Lung microvascular endothelial cell (primary cell): ENCODE data around the gene OSBPL9. TPM values are rescaled to one million over a fixed set of nuclear protein-coding genes. Genes with fewer than 3 reads are reported as not detected.
"Not testable (repeated sequence)": the region's sequence is repeated elsewhere in the genome, so short reads cannot be mapped to it uniquely, and the experiment has no call there.

Source experiments
- DNase-seq, 2 donors: peaks; one replicate each; pipeline versions ENCODE4 v3.0.0 to v3.0.0-alpha.2; 2010; ENCODE audit warnings: low read depth in 2 of 2
- total RNA-seq: library from RNA; depleted of rRNA; stranded (reverse); fragments of >200 nt; gene quantifications from 2 replicates; pipeline ENCODE4 v1.2.1, GENCODE V29; 2014

Gene OSBPL9
- total RNA-seq, 1 donor from 2014 or later = 79.0 TPM

GRCh38 chr1:51635615-51636014 is 18.7 kb downstream of the OSBPL9 start:
- no peak for DNase-seq

GRCh38 chr1:51636191-51636590 is 19.3 kb downstream of the OSBPL9 start:
- no peak for DNase-seq

DNA sequence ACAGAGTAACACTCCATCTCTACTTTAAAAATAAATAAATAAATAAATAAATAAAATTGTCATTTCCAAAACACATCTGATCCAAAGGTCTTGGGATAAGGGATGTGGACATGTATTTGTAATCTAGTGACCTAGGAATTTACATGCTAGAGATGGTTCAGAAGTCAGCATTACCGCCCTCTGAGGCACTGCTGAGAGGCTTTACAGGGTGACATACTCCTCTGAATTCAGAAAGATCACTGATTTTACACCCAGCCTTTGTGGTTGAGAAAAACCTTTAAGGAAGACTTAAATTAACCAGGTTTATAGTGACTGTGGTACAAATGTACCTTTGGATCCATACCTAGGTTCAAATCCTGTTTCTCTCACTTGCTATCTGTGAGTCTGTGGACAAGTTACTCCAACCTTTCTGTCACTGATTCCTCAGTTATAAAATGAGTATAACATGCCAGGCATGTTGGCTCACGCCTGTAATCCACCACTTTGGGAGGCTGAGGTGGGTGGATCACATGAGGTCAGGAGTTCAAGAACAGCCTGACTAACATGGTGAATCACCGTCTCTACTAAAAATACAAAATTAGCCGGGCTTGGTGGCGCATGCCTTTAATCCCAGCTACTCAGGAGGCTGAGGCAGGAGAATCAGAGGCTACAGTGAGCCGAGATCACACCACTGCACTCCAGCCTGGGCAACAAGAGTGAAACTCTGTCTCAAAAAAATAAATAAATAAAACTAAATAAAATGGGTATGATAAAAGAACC is 20.1 kb downstream of the OSBPL9 start:
- peak; percentile 20 to 83 for DNase-seq

- no peak for DNase-seq
Observed at GRCh38 chr1:51638350-51638749, 21.5 kb downstream of the OSBPL9 start.

DNA sequence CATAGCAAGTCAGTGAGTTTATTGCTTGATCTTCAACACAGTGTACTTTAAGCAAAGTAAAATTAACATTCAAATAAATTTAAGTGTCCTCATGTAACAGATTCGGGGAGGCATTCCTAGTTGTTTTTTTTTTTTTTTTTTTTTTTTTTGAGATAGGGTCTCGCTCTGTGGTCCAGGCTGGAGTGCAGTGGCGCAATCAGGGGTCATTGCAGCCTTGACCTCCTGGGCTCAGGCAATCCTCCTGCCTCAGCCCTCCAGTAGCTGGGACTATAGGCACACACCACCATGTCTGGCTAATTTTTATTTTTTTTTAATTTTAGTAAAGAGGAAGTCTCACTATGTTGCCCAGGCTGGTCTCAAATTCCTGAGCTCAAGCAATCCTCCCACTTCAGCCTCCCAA is 22.8 kb downstream of the OSBPL9 start:
- no peak for DNase-seq

DNA sequence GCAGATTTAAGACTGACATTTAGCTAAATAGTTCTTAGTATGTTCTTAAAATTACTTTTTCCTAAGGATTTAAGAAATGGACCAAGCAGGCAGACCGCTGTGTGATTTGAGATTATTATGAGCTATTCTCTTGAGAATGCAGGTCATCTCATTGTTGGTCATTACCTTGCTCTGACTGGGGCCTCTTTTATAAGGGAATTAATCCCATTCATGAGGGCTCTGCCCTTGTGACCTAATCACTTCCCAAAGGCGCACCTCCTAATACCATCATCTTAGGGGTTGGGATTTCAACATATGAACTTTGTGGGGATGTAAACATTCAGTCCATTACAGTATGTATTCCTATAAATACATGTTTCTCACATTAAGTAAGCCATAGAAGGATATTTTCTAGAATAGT is 24.2 kb downstream of the OSBPL9 start:
- DNase-seq = no peak

GRCh38 chr1:51642739-51643142 is 25.8 kb downstream of the OSBPL9 start:
- DNase-seq = peak in 1 of 2 donors; percentile 30

GRCh38 chr1:51643362-51643761 is 26.5 kb downstream of the OSBPL9 start:
- no peak for DNase-seq

GRCh38 chr1:51644020-51644419 is 27.1 kb downstream of the OSBPL9 start:
- DNase-seq = no peak

GRCh38 chr1:51644533-51645197 is 27.8 kb downstream of the OSBPL9 start:
- peak in 1 of 2 donors; percentile 68 for DNase-seq

DNA sequence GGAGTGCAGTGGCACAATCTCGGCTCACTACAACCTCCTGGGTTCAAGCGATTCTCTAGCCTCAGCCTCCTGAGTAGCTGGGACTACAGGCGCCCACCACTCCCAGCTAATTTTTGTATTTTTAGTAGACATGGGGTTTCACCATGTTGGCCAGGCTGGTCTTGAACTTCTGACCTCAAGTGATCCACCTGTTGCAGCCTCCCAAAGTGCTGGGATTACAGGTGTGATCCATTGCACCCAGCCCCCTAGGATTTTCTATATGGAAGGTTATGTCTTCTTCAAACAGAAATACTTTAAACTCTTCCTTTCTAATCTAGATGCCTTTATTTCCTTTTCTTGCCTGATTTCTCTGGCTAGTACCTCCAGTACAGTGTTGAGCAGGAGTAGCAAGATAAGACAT is 29.7 kb downstream of the OSBPL9 start:
- not testable (repeated sequence) for DNase-seq

GRCh38 chr1:51648180-51649109 is 31.6 kb downstream of the OSBPL9 start:
- no peak for DNase-seq

- DNase-seq = no peak
Observed at GRCh38 chr1:51649593-51650091, 32.8 kb downstream of the OSBPL9 start.

GRCh38 chr1:51650198-51650597 is 33.3 kb downstream of the OSBPL9 start:
- no peak for DNase-seq

DNA sequence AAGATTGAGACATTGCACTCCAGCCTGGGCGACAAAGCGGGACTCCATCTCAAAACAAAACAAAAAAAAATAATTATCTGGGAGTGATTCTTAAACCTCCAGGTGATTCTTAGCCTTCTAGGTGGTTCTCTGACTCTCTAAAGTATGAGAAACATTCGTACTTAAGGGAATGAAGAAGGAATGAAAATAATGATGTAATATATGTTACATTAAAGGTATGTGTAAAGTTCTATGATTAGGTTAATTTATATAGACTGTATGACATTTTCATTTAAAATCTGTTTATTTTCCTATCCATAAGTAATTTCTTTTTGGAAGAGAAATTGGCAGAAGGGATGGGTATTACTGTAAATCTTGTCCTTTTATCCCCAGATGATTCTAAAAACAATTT is 34.7 kb downstream of the OSBPL9 start:
- no peak for DNase-seq

- DNase-seq = no peak
Observed at GRCh38 chr1:51652599-51652998, 35.7 kb downstream of the OSBPL9 start.

DNA sequence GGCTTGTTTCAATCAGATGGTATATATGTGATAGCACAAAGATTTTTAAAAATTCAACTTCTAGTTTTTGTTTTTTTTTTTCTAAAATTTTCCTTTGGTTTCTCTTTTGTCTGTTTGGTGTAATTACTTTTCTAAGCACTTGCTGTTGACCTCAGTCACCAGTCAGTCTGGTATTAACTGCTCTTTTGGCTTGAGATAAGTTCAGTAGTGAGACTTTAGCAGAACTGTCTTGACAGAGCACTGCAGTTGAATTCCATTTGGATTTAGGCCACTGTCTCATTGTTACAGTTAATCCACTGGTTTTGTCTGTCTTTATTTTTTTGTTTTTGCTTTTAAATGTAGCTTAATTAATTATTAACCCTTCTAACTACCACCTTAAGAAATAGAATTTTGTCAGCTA is 36.2 kb downstream of the OSBPL9 start:
- no peak for DNase-seq

DNA sequence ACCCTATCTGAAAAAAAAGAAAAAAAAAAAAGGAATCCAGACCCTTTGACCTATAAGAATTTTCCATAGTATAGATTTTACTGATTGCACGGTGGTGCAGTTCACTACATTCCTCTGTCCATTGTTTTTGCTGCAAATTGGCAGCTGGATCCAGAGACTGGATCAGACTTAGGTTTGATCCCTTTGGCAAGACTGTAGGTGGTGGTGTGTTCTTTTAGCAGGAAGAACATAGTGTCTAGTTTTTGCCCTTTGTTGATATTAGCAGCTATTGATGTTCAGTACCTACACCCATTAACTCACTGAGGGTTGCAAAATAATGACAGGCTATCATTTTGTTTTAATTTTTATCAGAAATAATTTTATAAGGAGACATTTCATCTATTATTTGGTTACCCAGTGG is 37.1 kb downstream of the OSBPL9 start:
- peak in 1 of 2 donors; percentile 73 for DNase-seq

DNA sequence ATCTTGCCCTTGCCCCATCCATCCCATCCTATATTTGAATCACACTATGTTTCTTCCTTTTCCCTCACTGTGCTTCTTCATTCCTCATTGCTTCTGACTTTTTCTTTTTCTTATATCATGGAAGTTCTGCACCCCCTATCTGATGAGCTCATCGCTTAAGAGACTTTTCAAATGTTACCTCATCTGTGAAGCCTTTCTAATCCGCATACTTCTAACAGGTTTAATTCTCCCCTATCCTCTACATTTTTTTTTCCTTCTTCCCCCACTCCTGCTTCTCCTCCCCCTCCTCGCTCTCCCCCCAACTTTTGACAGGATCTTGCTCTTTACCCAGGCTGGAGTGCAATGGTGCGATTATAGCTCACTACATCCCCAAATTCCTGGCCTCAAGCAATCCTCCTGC is 39.5 kb downstream of the OSBPL9 start:
- DNase-seq = no peak

- DNase-seq = no peak
Observed at GRCh38 chr1:51660580-51660979, 43.7 kb downstream of the OSBPL9 start.

DNA sequence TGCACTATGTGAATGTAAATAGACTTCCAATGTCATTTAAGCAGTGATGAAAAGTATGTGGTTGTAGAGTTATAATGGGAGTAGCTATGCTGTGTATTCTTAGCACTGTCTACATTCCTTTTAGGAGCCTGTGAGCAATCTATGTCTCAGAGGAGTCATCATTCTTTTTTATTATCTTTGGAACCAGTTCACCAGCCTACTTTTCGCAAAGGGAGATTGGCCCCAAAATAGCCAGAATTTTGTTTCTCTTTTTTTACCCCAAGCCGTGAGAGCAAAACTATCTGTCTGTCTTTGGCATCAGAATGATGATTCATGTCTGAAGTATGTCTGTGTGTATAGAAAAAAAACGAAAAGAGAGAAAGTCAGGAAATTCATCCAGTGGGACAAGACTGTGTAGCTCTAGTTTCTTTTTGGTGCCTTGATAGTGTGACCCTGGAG is 44.2 kb downstream of the OSBPL9 start:
- peak in 1 of 2 donors; percentile 87 for DNase-seq

- DNase-seq = peak in 1 of 2 donors; percentile 32
Observed at GRCh38 chr1:51663105-51663504, 46.2 kb downstream of the OSBPL9 start.
